Colonic mucosa (tissue), 4 donors: Measurements from ENCODE around the gene CELSR1. TPM values are rescaled to one million over a fixed set of nuclear protein-coding genes. Genes with fewer than 3 reads are reported as not detected.
A peak's percentile ranks its signal among the peaks of the same experiment; 100 is the strongest.

Experiments
- DNase-seq: peaks from one replicate; pipeline ENCODE4 v3.0.0-alpha.2; 2020
- H3K27ac ChIP-seq: fragments of 200-600 bp; one replicate; pipeline ENCODE4 v1.8.0; 2021
- H3K27me3 ChIP-seq: fragments of 200-600 bp; one replicate; pipeline ENCODE4 v1.8.0; 2021
- H3K36me3 ChIP-seq: fragments of 200-600 bp; one replicate; pipeline ENCODE4 v1.8.0; 2021
- H3K4me1 ChIP-seq: fragments of 200-600 bp; one replicate; pipeline ENCODE4 v1.8.0; 2021; ENCODE audit warnings: mild to moderate bottlenecking
- H3K4me3 ChIP-seq: fragments of 200-600 bp; one replicate; pipeline ENCODE4 v1.8.0; 2021
- H3K9ac ChIP-seq, 2 donors: one replicate each; pipeline ENCODE4 v1.7.0; 2013; ENCODE audit warnings: control low read depth in 2 of 2, low read depth in 2 of 2, low read length in 2 of 2
- H3K9me3 ChIP-seq: fragments of 200-600 bp; one replicate; pipeline ENCODE4 v1.8.0; 2021
- intact Hi-C: fragments of 100-400 bp; cut with DNase I; formaldehyde crosslinking; loops from one replicate; pipeline ENCODE4 v1.14.1; 2022
- total RNA-seq, 2 donors: library from RNA; stranded (reverse); fragmentation: NEBNext Ultra II Directional in 1 of 2; extraction: Animal tissue kit (Norgen Biotek cat#: 25700) in 1 of 2; gene quantifications; one replicate each; pipeline ENCODE4 v1.2.1, GENCODE V29; 2021
- TF ChIP-seq, protein P1 (sequence below): fragments of 200-600 bp; IDR thresholded peaks from one replicate; pipeline ENCODE4 v1.8.0; 2022; ENCODE audit warnings: antibody characterized with exemption, mild to moderate bottlenecking
- donor health status: healthy.
- donor health status: DM: no; HTN: no; CAD: no.
- donor health status: DM: no; HTN: no; CAD: no.

The CELSR1 gene
- total RNA-seq, 2 donors from 2014 or later: 2.7 to 7.8 TPM

DNA sequence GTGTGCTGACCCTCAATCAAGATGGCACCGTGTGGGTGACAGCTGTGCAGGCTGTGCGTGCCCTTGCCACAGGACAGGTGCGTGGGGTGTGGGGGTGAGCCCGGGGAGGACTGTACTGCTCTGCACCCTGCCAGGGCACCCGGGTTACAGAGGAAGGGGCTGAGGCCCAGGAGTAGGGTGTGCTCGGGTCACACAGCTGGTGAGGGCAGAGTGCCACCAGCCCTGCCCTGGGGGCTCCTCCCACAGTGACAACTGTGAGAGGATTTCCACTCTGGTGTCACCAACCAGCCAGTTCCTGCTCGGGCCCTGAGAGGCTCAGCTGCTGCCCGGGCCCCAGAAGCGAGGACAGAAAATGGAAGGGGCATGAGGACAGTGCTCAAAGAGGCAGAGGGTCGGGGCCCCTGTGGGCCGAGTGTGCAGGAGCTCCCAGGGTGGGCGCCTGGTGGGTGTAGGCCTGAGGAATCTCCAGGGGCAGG is 181.4 kb downstream of the CELSR1 start:
- TF ChIP-seq, protein P1, sequence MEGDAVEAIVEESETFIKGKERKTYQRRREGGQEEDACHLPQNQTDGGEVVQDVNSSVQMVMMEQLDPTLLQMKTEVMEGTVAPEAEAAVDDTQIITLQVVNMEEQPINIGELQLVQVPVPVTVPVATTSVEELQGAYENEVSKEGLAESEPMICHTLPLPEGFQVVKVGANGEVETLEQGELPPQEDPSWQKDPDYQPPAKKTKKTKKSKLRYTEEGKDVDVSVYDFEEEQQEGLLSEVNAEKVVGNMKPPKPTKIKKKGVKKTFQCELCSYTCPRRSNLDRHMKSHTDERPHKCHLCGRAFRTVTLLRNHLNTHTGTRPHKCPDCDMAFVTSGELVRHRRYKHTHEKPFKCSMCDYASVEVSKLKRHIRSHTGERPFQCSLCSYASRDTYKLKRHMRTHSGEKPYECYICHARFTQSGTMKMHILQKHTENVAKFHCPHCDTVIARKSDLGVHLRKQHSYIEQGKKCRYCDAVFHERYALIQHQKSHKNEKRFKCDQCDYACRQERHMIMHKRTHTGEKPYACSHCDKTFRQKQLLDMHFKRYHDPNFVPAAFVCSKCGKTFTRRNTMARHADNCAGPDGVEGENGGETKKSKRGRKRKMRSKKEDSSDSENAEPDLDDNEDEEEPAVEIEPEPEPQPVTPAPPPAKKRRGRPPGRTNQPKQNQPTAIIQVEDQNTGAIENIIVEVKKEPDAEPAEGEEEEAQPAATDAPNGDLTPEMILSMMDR: no peak
- Histone ChIP-seq H3K27me3 (no peaks in the 10 kb centered on the region), H3K9ac (no peak overlapping the region), H3K36me3 (no peaks in the 10 kb centered on the region), H3K4me3 (no peak overlapping the region), H3K27ac (no peak overlapping the region), H3K9me3 (no peaks in the 10 kb centered on the region), H3K4me1 (no peaks in the 10 kb centered on the region)
- DNase-seq: no peak
- intact Hi-C loops: no loop called here

DNA sequence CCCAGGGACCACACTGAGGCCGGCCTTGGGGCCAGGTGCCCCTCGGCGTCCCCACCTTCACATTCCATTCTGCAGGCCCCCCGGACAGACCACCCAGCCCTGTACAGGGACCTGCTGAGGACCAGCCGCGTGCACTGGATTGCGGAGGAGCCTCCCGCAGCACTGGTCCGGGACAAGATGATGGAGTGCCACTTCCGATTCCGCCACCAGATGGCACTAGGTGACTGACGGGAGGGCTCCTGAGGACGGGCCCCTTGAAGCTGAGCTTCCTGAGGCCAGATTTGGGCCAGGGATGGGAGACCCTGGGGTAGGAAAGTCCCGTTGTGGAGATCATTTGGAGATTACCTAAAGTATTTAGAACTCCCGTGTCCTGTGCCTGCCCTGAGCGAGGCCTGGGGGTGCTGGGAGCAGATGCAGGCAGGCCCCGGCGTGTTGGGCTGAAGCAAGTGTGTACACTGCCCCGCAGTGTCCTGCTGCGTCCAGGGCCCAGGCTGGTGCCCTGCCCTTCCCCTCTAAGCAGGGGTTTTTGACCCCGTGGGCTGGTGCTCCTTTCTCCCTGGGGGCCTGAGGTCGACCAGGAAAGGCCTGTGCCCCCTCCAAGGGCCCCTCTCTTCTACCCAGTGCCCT is 181.9 kb downstream of the CELSR1 start:
- H3K9me3 ChIP-seq: no peaks in the 10 kb centered on the region
- intact Hi-C loops: no loop called here
- H3K36me3 ChIP-seq: no peaks in the 10 kb centered on the region
- H3K9ac ChIP-seq: no peak overlapping the region
- H3K4me1 ChIP-seq: no peaks in the 10 kb centered on the region
- DNase-seq: peak; percentile 76
- H3K27ac ChIP-seq: no peak overlapping the region
- TF ChIP-seq, protein P1: peak; percentile 79
- H3K27me3 ChIP-seq: no peaks in the 10 kb centered on the region
- H3K4me3 ChIP-seq: no peak overlapping the region

DNA sequence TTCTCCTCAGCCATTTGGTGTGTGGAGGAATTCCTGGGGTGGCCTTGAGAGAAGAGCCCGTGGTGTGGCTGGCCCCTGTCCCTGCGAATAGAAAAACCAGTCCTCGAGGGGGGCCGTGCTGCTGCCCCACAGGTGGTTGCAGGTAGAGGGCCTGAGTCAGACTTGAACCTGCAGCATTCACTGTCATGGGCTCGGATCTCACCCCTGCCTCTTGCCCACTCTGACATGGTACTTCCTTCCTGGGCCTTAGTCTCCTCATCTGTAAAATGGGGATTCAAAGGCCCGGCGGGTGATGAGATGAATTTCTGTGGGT is 182.5 kb downstream of the CELSR1 start:
- DNase-seq: no peak
- Histone ChIP-seq H3K9ac (no peak overlapping the region), H3K4me3 (no peak overlapping the region), H3K4me1 (no peaks in the 10 kb centered on the region), H3K9me3 (no peaks in the 10 kb centered on the region), H3K27ac (no peak overlapping the region), H3K27me3 (no peaks in the 10 kb centered on the region), H3K36me3 (no peaks in the 10 kb centered on the region)
- TF ChIP-seq, protein P1: no peak
- intact Hi-C loops: no loop called here

DNA sequence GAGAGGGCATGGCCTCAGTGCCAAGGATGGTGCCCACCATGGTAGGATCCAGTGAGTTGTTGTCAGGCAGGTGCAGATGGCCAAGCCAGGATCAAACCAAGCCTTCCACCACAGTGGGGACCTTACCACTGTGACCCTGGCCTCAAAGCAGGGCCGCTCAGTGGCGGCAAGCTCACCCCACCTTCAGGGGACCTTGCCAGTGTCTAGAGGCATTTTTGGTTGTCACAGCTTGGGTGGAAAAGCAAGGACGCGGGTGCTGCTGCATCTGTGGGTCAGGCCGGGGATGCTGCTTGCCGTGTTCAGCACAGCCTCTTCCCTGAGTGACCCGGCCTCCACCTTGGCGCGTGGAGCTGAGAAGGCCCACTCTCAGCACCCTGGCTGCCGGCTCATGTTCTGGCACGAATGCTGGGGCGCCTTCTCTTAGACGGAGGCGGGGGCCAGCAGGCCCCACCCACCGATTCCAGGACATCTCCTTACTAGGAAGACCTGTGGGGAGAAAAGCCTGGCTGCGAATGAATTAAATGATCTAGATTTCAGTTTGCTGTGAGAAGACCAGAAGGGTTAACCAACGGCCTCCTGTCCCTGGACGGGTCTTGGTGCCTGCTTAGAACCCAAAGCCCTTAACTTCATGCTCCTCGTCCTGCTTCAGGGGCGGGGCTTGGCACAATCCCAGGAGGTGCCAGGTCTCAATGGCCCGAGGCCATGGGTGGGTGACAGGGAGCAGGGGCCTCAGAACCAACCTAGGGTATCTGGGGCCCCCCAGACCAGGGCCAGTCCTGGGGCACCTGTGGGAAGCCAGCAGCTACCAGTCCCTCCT is 183.0 kb downstream of the CELSR1 start:
- Histone ChIP-seq H3K4me1 (no peaks in the 10 kb centered on the region), H3K4me3 (no peak overlapping the region), H3K36me3 (no peaks in the 10 kb centered on the region), H3K9ac (no peak overlapping the region), H3K9me3 (no peaks in the 10 kb centered on the region), H3K27ac (no peak overlapping the region), H3K27me3 (no peaks in the 10 kb centered on the region)
- DNase-seq: no peak
- TF ChIP-seq, protein P1: no peak
- intact Hi-C loops: no loop called here

DNA sequence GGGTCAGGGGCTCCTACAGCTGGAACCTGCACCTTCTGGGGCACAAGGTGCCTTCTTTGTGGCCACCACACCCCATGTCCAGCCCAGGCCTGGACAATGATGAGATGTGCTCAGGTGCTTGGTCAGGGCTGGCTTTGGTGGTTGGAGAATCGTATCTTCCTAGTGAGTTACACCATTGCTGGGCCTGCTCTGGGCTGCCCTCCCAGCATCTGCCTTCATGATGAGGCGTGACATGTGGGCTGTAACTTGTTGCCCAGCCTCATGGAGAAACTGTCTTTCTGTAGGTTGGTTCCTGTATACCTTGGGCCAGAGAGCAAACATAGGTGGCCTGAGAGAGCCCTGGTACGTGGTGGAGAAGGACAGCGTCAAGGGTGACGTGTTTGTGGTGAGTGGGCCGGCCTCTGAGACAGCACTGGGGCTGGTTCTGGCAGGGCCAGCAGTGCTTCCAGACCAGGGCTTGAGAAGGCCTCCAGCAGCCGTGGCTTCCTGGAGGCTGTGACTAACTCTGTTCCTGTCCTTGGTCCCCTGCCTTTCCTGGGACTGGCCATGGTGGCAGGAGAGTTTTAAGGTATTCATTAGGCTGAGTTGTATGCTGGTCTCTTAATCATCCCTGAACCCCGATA is 183.8 kb downstream of the CELSR1 start:
- no peak for DNase-seq
- Histone ChIP-seq H3K4me1 (no peaks in the 10 kb centered on the region), H3K27ac (no peak overlapping the region), H3K9ac (no peak overlapping the region), H3K4me3 (no peak overlapping the region), H3K27me3 (no peaks in the 10 kb centered on the region), H3K9me3 (no peaks in the 10 kb centered on the region), H3K36me3 (no peaks in the 10 kb centered on the region)
- intact Hi-C loops: no loop called here
- TF ChIP-seq, protein P1: no peak
